H1 (cell line): ENCODE data around the gene PSMB1. TPM values are rescaled to one million over a fixed set of nuclear protein-coding genes. Genes with fewer than 3 reads are reported as not detected.

ENCODE experiments used
- CHD7 ChIP-seq: fragments of 300-600 bp; sonication (generic); IDR thresholded peaks from 2 replicates; pipeline ENCODE4 v1.7.1; 2012; ENCODE audit warnings: low read length, moderate library complexity, mild to moderate bottlenecking, inconsistent platforms; ENCODE audit not compliant: insufficient replicate concordance
- GTF2F1 ChIP-seq: IDR thresholded peaks from 2 replicates; pipeline ENCODE4 v1.6.1; 2012; ENCODE audit warnings: low read depth, low read length, improper control_type of control experiment, borderline replicate concordance
- RNF2 ChIP-seq: fragments of 200-900, 300-1000 bp; sonication (generic); IDR thresholded peaks from 2 replicates; pipeline ENCODE4 v1.7.1; 2016; ENCODE audit warnings: borderline replicate concordance, low read depth, mild to moderate bottlenecking, antibody characterized with exemption, low read length; ENCODE audit not compliant: poor library complexity, severe bottlenecking; ENCODE audit errors: missing control alignments
- SAP30 ChIP-seq: fragments of 300-600 bp; sonication (generic); IDR thresholded peaks from 2 replicates; pipeline ENCODE4 v1.7.1; 2012; ENCODE audit warnings: low read length, moderate library complexity, mild to moderate bottlenecking, inconsistent platforms; ENCODE audit not compliant: insufficient read depth, insufficient replicate concordance
- SIN3A ChIP-seq, 2 experiments: IDR thresholded peaks in 1 of 2; conservative IDR thresholded peaks in 1 of 2; 2 replicates each; pipeline ENCODE4 v1.6.1; 2011 to 2012; ENCODE audit warnings: low read length in 2 of 2, improper control_type of control experiment in 1 of 2, low read depth in 1 of 2, mild to moderate bottlenecking in 1 of 2
- SP2 ChIP-seq: IDR thresholded peaks from 2 replicates; pipeline ENCODE4 v1.6.1; 2012; ENCODE audit warnings: mild to moderate bottlenecking, low read length, inconsistent platforms
- TCF12 ChIP-seq: IDR thresholded peaks from 2 replicates; pipeline ENCODE4 v1.6.1; 2011; ENCODE audit warnings: low read depth, mild to moderate bottlenecking, low read length
- polyA plus RNA-seq, 7 experiments: library from polyadenylated mRNA; depleted of rRNA in 3 of 7; stranded (reverse) in 5 of 7; unstranded in 2 of 7; fragments of >200 nt in 5 of 7; fragments of 200-250 nt in 2 of 7; gene quantifications; 1 replicate in 5 of 7; 2 replicates in 1 of 7; 4 replicates in 1 of 7; pipeline versions ENCODE4 v1.2.1 to v1.2.3, GENCODE V29; 2011 to 2013; ENCODE audit warnings: missing spikeins in 2 of 7, mixed read lengths in 2 of 7
- total RNA-seq: library from RNA; stranded (reverse); fragmentation: NEBNext Ultra II Directional; extraction: Animal tissue kit (Norgen Biotek cat#: 25700); gene quantifications from 2 replicates; pipeline ENCODE4 v1.2.1, GENCODE V29; 2021
- TF ChIP-seq, protein P1 (sequence below): IDR thresholded peaks from 2 replicates; pipeline ENCODE4 v1.6.1; 2011; ENCODE audit warnings: low read depth, mild to moderate bottlenecking, low read length; ENCODE audit not compliant: insufficient read depth

The PSMB1 gene
- total and polyA plus RNA-seq, 2 of the 8 experiments (the other 6 are each of a cell fraction or from before 2014, with no cell fraction given) = 237 to 609 TPM

DNA sequence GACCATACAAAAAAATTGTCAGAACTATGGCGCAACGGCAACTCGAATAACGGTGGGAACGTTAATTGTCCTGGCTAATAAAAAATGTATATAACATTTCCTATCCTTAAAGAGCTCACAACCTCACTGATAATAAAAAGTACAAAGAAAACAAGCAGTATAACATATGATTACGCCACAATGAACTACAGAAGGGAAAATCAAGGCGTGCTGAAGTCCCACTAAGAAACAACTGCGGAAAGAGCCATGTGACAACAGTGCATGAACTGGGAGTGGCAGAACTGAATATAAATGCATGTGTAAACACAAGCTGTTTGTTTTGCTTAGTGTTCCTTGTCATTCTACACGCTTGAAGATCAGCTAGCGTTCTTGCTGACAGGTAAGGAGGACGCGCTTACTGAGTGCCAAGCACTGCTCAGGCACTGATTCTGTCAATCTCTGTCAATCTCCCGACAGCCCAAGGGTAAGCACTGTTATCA lies 466 bp upstream of the PSMB1 start (continued):
- TF ChIP-seq SAP30 = peak; percentile 91
- TF ChIP-seq GTF2F1 = no peak
- no peak for TF ChIP-seq SP2
- no peak for TF ChIP-seq RNF2
- no peak for TF ChIP-seq CHD7
- TF ChIP-seq TCF12 = no peak
- peak in 1 of 2 experiments; percentile 85; a peak in 1 of 4 replicates for TF ChIP-seq SIN3A (conservative IDR thresholded peaks at IDR 0.05 in 1 of 2, IDR thresholded peaks at IDR 0.05 in 1 of 2; ENCODE audit: low read depth in 1 of 2, low read length in 2 of 2)
- TF ChIP-seq, protein P1, sequence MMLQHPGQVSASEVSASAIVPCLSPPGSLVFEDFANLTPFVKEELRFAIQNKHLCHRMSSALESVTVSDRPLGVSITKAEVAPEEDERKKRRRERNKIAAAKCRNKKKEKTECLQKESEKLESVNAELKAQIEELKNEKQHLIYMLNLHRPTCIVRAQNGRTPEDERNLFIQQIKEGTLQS = no peak
